GM23248 (cell line): Measurements from ENCODE around the gene NELFB.

Source experiments
- EZH2 ChIP-seq: fragments of 200-600 bp; sonication (generic); IDR thresholded peaks from 2 replicates; pipeline ENCODE4 v1.6.1; 2018; ENCODE audit warnings: antibody characterized with exemption, mild to moderate bottlenecking; ENCODE audit not compliant: insufficient read depth, poor library complexity, severe bottlenecking
- EZH2phosphoT487 ChIP-seq: fragments of 200-600 bp; sonication (generic); IDR thresholded peaks from 2 replicates; pipeline ENCODE4 v1.6.1; 2018; ENCODE audit warnings: antibody characterized with exemption, moderate library complexity, mild to moderate bottlenecking, low read depth; ENCODE audit not compliant: insufficient read depth

DNA sequence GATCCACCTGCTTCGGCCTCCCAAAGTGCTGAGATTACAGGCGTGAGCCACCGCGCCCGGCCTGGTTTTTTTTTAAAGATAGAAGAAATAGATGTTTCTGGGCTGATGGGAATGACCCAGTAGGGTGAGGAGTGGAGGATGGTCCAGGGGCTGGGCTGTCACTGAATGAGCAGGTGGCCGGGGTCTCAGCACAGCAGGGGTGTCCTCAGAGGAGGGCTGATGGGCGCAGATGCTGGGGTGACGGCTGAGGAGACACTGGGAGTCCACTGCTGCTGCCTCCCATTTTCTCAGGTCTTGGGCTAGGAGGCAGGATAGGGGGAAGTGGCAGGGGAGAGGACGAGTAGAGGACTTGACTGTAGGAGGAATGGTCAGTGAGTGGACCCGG is 20.1 kb downstream of the NELFB start:
- TF ChIP-seq EZH2 (no peak), EZH2phosphoT487 (no peak)
